ENCODE data around the gene GALNT15. TPM values are rescaled to one million over a fixed set of nuclear protein-coding genes. Genes with fewer than 3 reads are reported as not detected.

GALNT15 gene
- total RNA-seq, 1 donor from 2014 or later, result 0.08 TPM

DNA sequence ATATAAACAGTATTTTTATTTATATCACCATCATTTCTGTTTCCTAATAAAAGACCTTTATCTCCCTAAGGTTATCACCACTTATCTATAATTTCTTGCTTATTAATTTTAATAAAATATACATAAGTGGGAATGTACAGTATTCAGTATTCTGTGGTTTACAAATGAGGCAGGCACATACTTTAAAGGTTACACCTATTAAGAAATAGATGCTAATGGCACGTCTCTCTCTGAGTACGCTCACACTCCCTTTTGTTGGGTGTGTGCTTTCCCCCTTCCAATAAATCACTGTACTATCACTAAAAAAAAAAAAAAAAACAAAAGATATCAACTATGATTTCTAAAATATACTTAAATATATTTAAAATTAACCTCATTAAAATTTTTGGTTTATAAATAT is 99.4 kb downstream of the GALNT15 start:
- Mint-ChIP-seq H3K4me1 (ENCODE audit: unreplicated experiment) (peaks cover 6% of the 10 kb centered on the region), H3K27ac (ENCODE audit: unreplicated experiment) (no peak overlapping the region), H3K27me3 (ENCODE audit: unreplicated experiment) (no peaks in the 10 kb centered on the region), H3K4me3 (ENCODE audit: unreplicated experiment) (no peak overlapping the region), H3K9me3 (ENCODE audit: unreplicated experiment) (no peaks in the 10 kb centered on the region), H3K36me3 (ENCODE audit: low read depth, unreplicated experiment) (peaks cover 5% of the 10 kb centered on the region)
- TF ChIP-seq, protein P1, sequence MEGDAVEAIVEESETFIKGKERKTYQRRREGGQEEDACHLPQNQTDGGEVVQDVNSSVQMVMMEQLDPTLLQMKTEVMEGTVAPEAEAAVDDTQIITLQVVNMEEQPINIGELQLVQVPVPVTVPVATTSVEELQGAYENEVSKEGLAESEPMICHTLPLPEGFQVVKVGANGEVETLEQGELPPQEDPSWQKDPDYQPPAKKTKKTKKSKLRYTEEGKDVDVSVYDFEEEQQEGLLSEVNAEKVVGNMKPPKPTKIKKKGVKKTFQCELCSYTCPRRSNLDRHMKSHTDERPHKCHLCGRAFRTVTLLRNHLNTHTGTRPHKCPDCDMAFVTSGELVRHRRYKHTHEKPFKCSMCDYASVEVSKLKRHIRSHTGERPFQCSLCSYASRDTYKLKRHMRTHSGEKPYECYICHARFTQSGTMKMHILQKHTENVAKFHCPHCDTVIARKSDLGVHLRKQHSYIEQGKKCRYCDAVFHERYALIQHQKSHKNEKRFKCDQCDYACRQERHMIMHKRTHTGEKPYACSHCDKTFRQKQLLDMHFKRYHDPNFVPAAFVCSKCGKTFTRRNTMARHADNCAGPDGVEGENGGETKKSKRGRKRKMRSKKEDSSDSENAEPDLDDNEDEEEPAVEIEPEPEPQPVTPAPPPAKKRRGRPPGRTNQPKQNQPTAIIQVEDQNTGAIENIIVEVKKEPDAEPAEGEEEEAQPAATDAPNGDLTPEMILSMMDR (IDR thresholded peaks at IDR 0.05; ENCODE audit: unreplicated experiment), result no peak
- no peak for DNase-seq (ENCODE audit: low spot score)

DNA sequence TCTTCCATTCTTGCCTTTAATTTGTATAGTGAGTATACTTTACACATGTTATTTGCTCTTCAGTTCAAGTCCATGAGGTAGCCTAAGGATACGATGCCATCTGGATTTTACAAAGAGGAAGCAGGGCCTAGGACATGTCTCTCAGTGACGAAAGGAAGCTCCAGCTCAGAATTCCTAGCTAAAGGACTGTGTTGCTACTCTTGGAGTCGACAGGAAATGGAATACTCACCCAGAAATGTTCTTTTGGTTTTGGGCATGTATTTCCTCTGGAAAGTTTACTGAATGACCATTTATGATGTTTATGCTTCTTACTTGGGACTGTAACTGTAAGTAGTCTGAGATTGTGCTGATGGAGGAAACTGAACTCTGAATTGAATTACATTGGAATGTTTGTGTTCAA is 103.0 kb downstream of the GALNT15 start:
- Mint-ChIP-seq H3K9me3 (ENCODE audit: unreplicated experiment) (no peaks in the 10 kb centered on the region), H3K27me3 (ENCODE audit: unreplicated experiment) (no peaks in the 10 kb centered on the region), H3K4me3 (ENCODE audit: unreplicated experiment) (no peak overlapping the region), H3K27ac (ENCODE audit: unreplicated experiment) (no peak overlapping the region), H3K36me3 (ENCODE audit: low read depth, unreplicated experiment) (no peaks in the 10 kb centered on the region), H3K4me1 (ENCODE audit: unreplicated experiment) (peaks cover 6% of the 10 kb centered on the region)
- TF ChIP-seq, protein P1 (IDR thresholded peaks at IDR 0.05; ENCODE audit: unreplicated experiment), result no peak
- no peak for DNase-seq (ENCODE audit: low spot score)

DNA sequence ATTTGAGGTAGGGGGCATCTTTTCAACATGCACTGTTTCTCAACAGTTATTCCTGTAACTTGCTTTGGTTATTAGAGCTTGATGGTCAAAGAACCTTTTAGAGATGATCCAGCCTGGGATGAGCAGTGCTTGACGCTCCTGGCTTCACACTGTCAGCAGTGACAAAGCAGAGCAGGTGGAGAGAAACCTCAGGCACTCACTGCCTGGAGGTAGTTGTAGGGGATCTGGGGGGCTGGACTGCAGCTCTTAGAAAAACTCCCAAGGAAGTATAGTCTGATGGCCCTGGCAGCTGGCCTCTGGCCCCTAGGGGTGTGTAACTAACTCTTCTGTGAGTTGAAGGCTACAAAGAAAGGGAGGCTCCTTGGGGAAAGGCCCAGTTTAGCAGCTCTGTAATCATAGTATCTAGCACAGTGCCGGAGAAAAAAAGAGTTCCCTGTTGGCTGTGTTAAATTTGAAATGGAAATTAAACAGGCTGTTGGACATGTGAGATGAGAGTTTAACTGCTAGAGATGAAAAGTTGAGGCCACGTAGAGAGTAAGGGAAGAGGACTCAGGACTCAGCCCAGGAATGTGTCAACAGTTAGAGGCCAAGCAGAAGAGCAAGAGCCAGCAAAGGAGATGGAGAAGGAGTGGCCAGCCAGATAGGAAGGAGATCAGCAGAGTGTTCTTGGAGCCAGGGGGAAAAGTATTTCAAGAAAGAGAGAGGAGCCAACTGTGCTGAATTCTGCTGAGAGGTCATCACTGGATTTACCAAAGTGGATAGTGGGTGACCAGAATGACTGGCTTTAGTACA is 104.7 kb downstream of the GALNT15 start:
- Mint-ChIP-seq H3K27ac (ENCODE audit: unreplicated experiment) (no peak overlapping the region), H3K4me3 (ENCODE audit: unreplicated experiment) (no peak overlapping the region), H3K36me3 (ENCODE audit: low read depth, unreplicated experiment) (no peaks in the 10 kb centered on the region), H3K4me1 (ENCODE audit: unreplicated experiment) (peaks cover 6% of the 10 kb centered on the region), H3K27me3 (ENCODE audit: unreplicated experiment) (no peaks in the 10 kb centered on the region), H3K9me3 (ENCODE audit: unreplicated experiment) (no peaks in the 10 kb centered on the region)
- TF ChIP-seq, protein P1 (IDR thresholded peaks at IDR 0.05; ENCODE audit: unreplicated experiment), result no peak
- DNase-seq (ENCODE audit: low spot score), result no peak

- no peak for DNase-seq (ENCODE audit: low spot score)
- H3K27ac Mint-ChIP-seq (ENCODE audit: unreplicated experiment), result no peak overlapping the region
- H3K9me3 Mint-ChIP-seq (ENCODE audit: unreplicated experiment), result no peaks in the 10 kb centered on the region
- no peaks in the 10 kb centered on the region for H3K27me3 Mint-ChIP-seq (ENCODE audit: unreplicated experiment)
- no peaks in the 10 kb centered on the region for H3K36me3 Mint-ChIP-seq (ENCODE audit: low read depth, unreplicated experiment)
- no peak overlapping the region for H3K4me3 Mint-ChIP-seq (ENCODE audit: unreplicated experiment)
- TF ChIP-seq, protein P1 (IDR thresholded peaks at IDR 0.05; ENCODE audit: unreplicated experiment), result no peak
- peaks cover 6% of the 10 kb centered on the region for H3K4me1 Mint-ChIP-seq (ENCODE audit: unreplicated experiment)
Observed at GRCh38 chr3:16280671-16281070, 106.2 kb downstream of the GALNT15 start.

Other genes with a start within 250 kb of the GALNT15 start
- 33.3 TPM for gene DPH3, start 90.3 kb downstream of the GALNT15 start, total RNA-seq (ENCODE audit: unreplicated experiment)
- 10.9 TPM for gene OXNAD1, start 90.5 kb downstream of the GALNT15 start, total RNA-seq (ENCODE audit: unreplicated experiment)

Measured in endothelial cell (in vitro differentiated cells).